Loucy (cell line): ENCODE measurements around the gene BTN1A1.

Source experiments
- CTCF ChIP-seq: fragments of 200-600 bp; sonication (generic); conservative IDR thresholded peaks from 2 replicates; pipeline ENCODE4 v1.5.1; 2014; ENCODE audit warnings: mild to moderate bottlenecking, antibody characterized with exemption, low read length
- EZH2phosphoT487 ChIP-seq: fragments of 200-600 bp; IDR thresholded peaks from 2 replicates; pipeline ENCODE4 v1.6.1; 2018; ENCODE audit warnings: antibody characterized with exemption, mild to moderate bottlenecking, moderate library complexity, borderline replicate concordance

- TF ChIP-seq CTCF (no peak), EZH2phosphoT487 (no peak)
Measured at GRCh38 chr6:26473429-26473757, 26.7 kb upstream of the BTN1A1 start.
